Measurements from ENCODE around the gene ULBP1. TPM values are rescaled to one million over a fixed set of nuclear protein-coding genes. Genes with fewer than 3 reads are reported as not detected.
"Not testable (repeated sequence)": the region's sequence is repeated elsewhere in the genome, so short reads cannot be mapped to it uniquely, and the experiment has no call there.

The ULBP1 gene
- total and polyA plus RNA-seq, 2 donors from 2014 or later, result 0.47 to 0.72 TPM

- FAIRE-seq (no peak), DNase-seq (no peak)
- Histone ChIP-seq H3K36me3 (ENCODE audit: control insufficient read depth in 2 of 3, insufficient read depth in 3 of 3, low read length in 3 of 3) (no peaks in the 10 kb centered on the region), H3K9me3 (ENCODE audit: control insufficient read depth in 2 of 3, insufficient read depth in 1 of 3, low read length in 3 of 3) (no peaks in the 10 kb centered on the region), H3K4me3 (ENCODE audit: low read length in 3 of 3) (no peak overlapping the region), H3K9ac (ENCODE audit: low read length in 3 of 3) (no peak overlapping the region), H3K27ac (ENCODE audit: low read depth in 2 of 2, low read length in 2 of 2) (no peak overlapping the region), H3K27me3 (ENCODE audit: control insufficient read depth, insufficient read depth, low read length) (peaks cover 2% of the 10 kb centered on the region), H3K4me1 (ENCODE audit: control insufficient read depth in 2 of 3, insufficient read depth in 2 of 3, low read depth in 1 of 3, low read length in 3 of 3) (peaks cover 0 to 6% (median 0%) of the 10 kb centered on the region in 3 donors)
- intact Hi-C loops (cut with DNase I), result no loop called here
- TF ChIP-seq CTCF (IDR thresholded peaks at IDR 0.05; ENCODE audit: borderline replicate concordance, extremely low read depth, insufficient read depth), result no peak
Measured at GRCh38 chr6:150001295-150002008, 37.7 kb downstream of the ULBP1 start.

DNA sequence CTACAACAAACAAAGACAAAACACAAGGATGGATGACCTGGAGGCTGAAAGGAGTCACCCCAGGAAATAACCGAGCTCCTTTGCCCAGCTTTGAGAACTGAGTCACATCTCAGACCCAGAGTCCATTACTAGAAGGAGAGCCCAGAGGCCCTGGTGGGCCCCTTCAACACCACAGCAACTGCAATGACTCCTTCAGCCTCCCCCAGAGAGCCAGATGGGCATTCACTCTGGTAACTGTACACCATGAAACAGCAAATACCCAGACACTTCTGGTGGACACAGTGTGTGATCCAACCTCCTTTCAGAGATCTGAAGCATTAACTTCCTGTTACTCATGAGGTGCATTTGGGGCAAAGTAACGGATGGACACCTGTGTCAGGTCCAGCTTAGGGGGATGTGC, 39.0 kb downstream of the ULBP1 start:
- FAIRE-seq, result no peak
- H3K9ac ChIP-seq (ENCODE audit: low read length in 3 of 3), result no peak overlapping the region
- intact Hi-C loops (cut with DNase I), result no loop called here
- no peak for DNase-seq
- H3K4me1 ChIP-seq (ENCODE audit: control insufficient read depth in 2 of 3, insufficient read depth in 2 of 3, low read depth in 1 of 3, low read length in 3 of 3), result peaks cover 0 to 6% (median 0%) of the 10 kb centered on the region in 3 donors
- H3K4me3 ChIP-seq (ENCODE audit: low read length in 3 of 3), result no peak overlapping the region
- H3K27ac ChIP-seq (ENCODE audit: low read depth in 2 of 2, low read length in 2 of 2), result no peak overlapping the region
- no peaks in the 10 kb centered on the region for H3K36me3 ChIP-seq (ENCODE audit: control insufficient read depth in 2 of 3, insufficient read depth in 3 of 3, low read length in 3 of 3)
- no peaks in the 10 kb centered on the region for H3K9me3 ChIP-seq (ENCODE audit: control insufficient read depth in 2 of 3, insufficient read depth in 1 of 3, low read length in 3 of 3)
- TF ChIP-seq CTCF (IDR thresholded peaks at IDR 0.05; ENCODE audit: borderline replicate concordance, extremely low read depth, insufficient read depth), result no peak
- peaks cover 2% of the 10 kb centered on the region for H3K27me3 ChIP-seq (ENCODE audit: control insufficient read depth, insufficient read depth, low read length)

- H3K4me1 ChIP-seq (ENCODE audit: control insufficient read depth in 2 of 3, insufficient read depth in 2 of 3, low read depth in 1 of 3, low read length in 3 of 3); intact Hi-C loops (cut with DNase I); H3K4me3 ChIP-seq (ENCODE audit: low read length in 3 of 3); FAIRE-seq; H3K36me3 ChIP-seq (ENCODE audit: control insufficient read depth in 2 of 3, insufficient read depth in 3 of 3, low read length in 3 of 3); DNase-seq; H3K9me3 ChIP-seq (ENCODE audit: control insufficient read depth in 2 of 3, insufficient read depth in 1 of 3, low read length in 3 of 3); H3K27me3 ChIP-seq (ENCODE audit: control insufficient read depth, insufficient read depth, low read length); H3K27ac ChIP-seq (ENCODE audit: low read depth in 2 of 2, low read length in 2 of 2); H3K9ac ChIP-seq (ENCODE audit: low read length in 3 of 3): not testable (repeated sequence)
Measured at GRCh38 chr6:150003599-150003998, 39.9 kb downstream of the ULBP1 start.

GRCh38 chr6:150004101-150004782, 40.5 kb downstream of the ULBP1 start:
- no peak for DNase-seq
- Histone ChIP-seq H3K9ac (ENCODE audit: low read length in 3 of 3) (no peak overlapping the region), H3K4me1 (ENCODE audit: control insufficient read depth in 2 of 3, insufficient read depth in 2 of 3, low read depth in 1 of 3, low read length in 3 of 3) (peaks cover 0 to 6% (median 0%) of the 10 kb centered on the region in 3 donors), H3K27me3 (ENCODE audit: control insufficient read depth, insufficient read depth, low read length) (peaks cover 7% of the 10 kb centered on the region), H3K36me3 (ENCODE audit: control insufficient read depth in 2 of 3, insufficient read depth in 3 of 3, low read length in 3 of 3) (no peaks in the 10 kb centered on the region), H3K4me3 (ENCODE audit: low read length in 3 of 3) (peak overlapping the region in 1 of 3 donors; percentile 71), H3K9me3 (ENCODE audit: control insufficient read depth in 2 of 3, insufficient read depth in 1 of 3, low read length in 3 of 3) (no peaks in the 10 kb centered on the region), H3K27ac (ENCODE audit: low read depth in 2 of 2, low read length in 2 of 2) (no peak overlapping the region)
- no peak for FAIRE-seq
- no peak for TF ChIP-seq CTCF (IDR thresholded peaks at IDR 0.05; ENCODE audit: borderline replicate concordance, extremely low read depth, insufficient read depth)
- intact Hi-C loops (cut with DNase I), result no loop called here
